Measurements from ENCODE around the gene SLC38A7. TPM values are rescaled to one million over a fixed set of nuclear protein-coding genes. Genes with fewer than 3 reads are reported as not detected.

Gene SLC38A7
- total and polyA plus RNA-seq, 2 of the 13 experiments (the other 11 are each of a cell fraction or from before 2014, with no cell fraction given): 13.2 to 14.1 TPM

DNA sequence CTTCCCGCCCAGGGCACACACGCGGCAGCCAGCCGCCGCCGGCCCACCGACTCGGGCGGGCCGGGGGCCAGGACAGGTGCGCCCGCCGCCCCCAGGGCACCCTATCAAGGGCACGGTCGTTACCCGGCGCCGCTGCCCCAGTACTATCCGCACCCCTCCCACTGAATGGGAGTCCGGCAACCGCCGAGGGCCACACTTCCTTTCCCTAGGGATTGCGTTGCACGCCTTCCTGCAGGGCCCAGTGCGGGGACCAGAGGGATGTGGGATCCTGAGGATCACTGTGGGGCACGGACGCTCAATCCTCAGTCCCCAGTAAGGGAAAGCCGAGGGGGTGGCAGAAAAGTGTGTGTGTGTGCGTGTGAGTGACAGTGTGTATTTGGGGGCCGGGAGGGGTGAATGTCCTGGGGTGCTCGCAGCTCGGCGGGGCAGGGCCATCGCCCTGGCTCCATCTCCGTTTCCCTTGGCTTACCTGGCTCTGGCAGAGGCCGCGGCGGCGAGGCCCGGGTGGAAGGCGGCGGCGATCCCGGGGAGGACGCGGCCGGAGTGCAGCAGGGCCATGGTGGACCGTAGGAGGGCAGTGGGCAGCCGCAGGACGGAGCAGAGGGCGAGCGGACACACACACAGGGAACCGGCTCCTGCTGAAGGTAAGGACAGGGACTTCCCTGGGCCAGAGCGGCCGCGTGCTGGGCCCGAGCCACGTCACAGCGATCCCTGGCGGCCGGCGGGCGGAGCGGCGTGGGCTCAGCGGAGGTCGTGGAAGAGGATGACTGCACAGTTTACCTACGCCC is 49.3 kb upstream of the SLC38A7 start, which contains the start of gene GOT2 (continued):
- TF ChIP-seq PCBP2 (optimal IDR thresholded peaks at IDR 0.05; ENCODE audit: low read depth, low read length, poor library complexity, severe bottlenecking) (no peak), ADNP (CRISPR knock-in tag; IDR thresholded peaks at IDR 0.05) (peak; percentile 93), TEAD3 (CRISPR knock-in tag; optimal IDR thresholded peaks at IDR 0.05; ENCODE audit: borderline replicate concordance) (peak; percentile 91), PCBP1 (IDR thresholded peaks at IDR 0.05; ENCODE audit: borderline replicate concordance, low read depth, low read length) (no peak), ZNF564 (CRISPR knock-in tag; IDR thresholded peaks at IDR 0.05) (peak; percentile 91), HDAC2 (CRISPR knock-in tag; IDR thresholded peaks at IDR 0.05) (peak; percentile 96), ZNF451 (CRISPR knock-in tag; IDR thresholded peaks at IDR 0.05) (peak; percentile 87), ZNF615 (CRISPR knock-in tag; IDR thresholded peaks at IDR 0.05; ENCODE audit: borderline replicate concordance) (peak; percentile 93; the same call in 1 of the 2 replicates), ZNF468 (CRISPR knock-in tag; IDR thresholded peaks at IDR 0.05) (peak; percentile 34; the same call in 1 of the 2 replicates), ZNF878 (CRISPR knock-in tag; IDR thresholded peaks at IDR 0.05) (0 out of 2 replicates have a peak, but pooled peaks have one; percentile 41), CC2D1A (CRISPR knock-in tag; IDR thresholded peaks at IDR 0.05) (no peak)
- TF ChIP-seq, protein P1, sequence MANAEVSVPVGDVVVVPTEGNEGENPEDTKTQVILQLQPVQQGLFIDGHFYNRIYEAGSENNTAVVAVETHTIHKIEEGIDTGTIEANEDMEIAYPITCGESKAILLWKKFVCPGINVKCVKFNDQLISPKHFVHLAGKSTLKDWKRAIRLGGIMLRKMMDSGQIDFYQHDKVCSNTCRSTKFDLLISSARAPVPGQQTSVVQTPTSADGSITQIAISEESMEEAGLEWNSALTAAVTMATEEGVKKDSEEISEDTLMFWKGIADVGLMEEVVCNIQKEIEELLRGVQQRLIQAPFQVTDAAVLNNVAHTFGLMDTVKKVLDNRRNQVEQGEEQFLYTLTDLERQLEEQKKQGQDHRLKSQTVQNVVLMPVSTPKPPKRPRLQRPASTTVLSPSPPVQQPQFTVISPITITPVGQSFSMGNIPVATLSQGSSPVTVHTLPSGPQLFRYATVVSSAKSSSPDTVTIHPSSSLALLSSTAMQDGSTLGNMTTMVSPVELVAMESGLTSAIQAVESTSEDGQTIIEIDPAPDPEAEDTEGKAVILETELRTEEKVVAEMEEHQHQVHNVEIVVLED (CRISPR knock-in tag; IDR thresholded peaks at IDR 0.05; ENCODE audit: borderline replicate concordance): peak; percentile 71
- TF ChIP-seq, protein P2, sequence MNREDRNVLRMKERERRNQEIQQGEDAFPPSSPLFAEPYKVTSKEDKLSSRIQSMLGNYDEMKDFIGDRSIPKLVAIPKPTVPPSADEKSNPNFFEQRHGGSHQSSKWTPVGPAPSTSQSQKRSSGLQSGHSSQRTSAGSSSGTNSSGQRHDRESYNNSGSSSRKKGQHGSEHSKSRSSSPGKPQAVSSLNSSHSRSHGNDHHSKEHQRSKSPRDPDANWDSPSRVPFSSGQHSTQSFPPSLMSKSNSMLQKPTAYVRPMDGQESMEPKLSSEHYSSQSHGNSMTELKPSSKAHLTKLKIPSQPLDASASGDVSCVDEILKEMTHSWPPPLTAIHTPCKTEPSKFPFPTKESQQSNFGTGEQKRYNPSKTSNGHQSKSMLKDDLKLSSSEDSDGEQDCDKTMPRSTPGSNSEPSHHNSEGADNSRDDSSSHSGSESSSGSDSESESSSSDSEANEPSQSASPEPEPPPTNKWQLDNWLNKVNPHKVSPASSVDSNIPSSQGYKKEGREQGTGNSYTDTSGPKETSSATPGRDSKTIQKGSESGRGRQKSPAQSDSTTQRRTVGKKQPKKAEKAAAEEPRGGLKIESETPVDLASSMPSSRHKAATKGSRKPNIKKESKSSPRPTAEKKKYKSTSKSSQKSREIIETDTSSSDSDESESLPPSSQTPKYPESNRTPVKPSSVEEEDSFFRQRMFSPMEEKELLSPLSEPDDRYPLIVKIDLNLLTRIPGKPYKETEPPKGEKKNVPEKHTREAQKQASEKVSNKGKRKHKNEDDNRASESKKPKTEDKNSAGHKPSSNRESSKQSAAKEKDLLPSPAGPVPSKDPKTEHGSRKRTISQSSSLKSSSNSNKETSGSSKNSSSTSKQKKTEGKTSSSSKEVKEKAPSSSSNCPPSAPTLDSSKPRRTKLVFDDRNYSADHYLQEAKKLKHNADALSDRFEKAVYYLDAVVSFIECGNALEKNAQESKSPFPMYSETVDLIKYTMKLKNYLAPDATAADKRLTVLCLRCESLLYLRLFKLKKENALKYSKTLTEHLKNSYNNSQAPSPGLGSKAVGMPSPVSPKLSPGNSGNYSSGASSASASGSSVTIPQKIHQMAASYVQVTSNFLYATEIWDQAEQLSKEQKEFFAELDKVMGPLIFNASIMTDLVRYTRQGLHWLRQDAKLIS (CRISPR knock-in tag; IDR thresholded peaks at IDR 0.05): 0 out of 2 replicates have a peak, but pooled peaks have one; percentile 49
- TF ChIP-seq, protein P3, sequence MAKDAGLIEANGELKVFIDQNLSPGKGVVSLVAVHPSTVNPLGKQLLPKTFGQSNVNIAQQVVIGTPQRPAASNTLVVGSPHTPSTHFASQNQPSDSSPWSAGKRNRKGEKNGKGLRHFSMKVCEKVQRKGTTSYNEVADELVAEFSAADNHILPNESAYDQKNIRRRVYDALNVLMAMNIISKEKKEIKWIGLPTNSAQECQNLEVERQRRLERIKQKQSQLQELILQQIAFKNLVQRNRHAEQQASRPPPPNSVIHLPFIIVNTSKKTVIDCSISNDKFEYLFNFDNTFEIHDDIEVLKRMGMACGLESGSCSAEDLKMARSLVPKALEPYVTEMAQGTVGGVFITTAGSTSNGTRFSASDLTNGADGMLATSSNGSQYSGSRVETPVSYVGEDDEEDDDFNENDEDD (CRISPR knock-in tag; IDR thresholded peaks at IDR 0.05; ENCODE audit: borderline replicate concordance): peak; percentile 90
- TF ChIP-seq, protein P4, sequence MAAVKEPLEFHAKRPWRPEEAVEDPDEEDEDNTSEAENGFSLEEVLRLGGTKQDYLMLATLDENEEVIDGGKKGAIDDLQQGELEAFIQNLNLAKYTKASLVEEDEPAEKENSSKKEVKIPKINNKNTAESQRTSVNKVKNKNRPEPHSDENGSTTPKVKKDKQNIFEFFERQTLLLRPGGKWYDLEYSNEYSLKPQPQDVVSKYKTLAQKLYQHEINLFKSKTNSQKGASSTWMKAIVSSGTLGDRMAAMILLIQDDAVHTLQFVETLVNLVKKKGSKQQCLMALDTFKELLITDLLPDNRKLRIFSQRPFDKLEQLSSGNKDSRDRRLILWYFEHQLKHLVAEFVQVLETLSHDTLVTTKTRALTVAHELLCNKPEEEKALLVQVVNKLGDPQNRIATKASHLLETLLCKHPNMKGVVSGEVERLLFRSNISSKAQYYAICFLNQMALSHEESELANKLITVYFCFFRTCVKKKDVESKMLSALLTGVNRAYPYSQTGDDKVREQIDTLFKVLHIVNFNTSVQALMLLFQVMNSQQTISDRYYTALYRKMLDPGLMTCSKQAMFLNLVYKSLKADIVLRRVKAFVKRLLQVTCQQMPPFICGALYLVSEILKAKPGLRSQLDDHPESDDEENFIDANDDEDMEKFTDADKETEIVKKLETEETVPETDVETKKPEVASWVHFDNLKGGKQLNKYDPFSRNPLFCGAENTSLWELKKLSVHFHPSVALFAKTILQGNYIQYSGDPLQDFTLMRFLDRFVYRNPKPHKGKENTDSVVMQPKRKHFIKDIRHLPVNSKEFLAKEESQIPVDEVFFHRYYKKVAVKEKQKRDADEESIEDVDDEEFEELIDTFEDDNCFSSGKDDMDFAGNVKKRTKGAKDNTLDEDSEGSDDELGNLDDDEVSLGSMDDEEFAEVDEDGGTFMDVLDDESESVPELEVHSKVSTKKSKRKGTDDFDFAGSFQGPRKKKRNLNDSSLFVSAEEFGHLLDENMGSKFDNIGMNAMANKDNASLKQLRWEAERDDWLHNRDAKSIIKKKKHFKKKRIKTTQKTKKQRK (IDR thresholded peaks at IDR 0.05; ENCODE audit: low read length): no peak
- TF ChIP-seq, protein P5, sequence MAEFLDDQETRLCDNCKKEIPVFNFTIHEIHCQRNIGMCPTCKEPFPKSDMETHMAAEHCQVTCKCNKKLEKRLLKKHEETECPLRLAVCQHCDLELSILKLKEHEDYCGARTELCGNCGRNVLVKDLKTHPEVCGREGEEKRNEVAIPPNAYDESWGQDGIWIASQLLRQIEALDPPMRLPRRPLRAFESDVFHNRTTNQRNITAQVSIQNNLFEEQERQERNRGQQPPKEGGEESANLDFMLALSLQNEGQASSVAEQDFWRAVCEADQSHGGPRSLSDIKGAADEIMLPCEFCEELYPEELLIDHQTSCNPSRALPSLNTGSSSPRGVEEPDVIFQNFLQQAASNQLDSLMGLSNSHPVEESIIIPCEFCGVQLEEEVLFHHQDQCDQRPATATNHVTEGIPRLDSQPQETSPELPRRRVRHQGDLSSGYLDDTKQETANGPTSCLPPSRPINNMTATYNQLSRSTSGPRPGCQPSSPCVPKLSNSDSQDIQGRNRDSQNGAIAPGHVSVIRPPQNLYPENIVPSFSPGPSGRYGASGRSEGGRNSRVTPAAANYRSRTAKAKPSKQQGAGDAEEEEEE (CRISPR knock-in tag; IDR thresholded peaks at IDR 0.05; ENCODE audit: borderline replicate concordance): no peak

Measured in HepG2 (cell line).